ENCODE results near the gene RASD2.
A peak's percentile ranks its signal among the peaks of the same experiment; 100 is the strongest.

RASD2 gene

DNA sequence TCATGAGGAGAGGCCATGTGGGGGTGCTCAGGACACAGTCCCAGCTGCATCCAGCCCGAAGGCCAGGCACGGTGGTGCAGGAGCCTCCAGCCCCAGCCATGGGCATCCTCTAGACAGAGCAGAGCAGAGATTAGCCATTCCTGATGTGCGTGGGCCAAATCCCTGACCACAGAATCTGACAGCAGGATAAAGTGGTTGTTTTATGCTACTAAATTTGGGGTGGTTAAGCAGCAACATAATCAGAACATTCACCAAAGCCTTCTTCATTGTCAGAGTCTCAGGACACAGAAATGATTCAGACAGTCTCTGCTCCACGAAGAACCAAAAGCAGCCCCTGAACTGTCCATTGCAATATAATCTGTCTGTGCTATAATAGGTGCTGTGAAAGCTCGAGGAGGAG, 19.7 kb downstream of the RASD2 start:
- no peak for DNase-seq (ENCODE audit: low spot score)

DNA sequence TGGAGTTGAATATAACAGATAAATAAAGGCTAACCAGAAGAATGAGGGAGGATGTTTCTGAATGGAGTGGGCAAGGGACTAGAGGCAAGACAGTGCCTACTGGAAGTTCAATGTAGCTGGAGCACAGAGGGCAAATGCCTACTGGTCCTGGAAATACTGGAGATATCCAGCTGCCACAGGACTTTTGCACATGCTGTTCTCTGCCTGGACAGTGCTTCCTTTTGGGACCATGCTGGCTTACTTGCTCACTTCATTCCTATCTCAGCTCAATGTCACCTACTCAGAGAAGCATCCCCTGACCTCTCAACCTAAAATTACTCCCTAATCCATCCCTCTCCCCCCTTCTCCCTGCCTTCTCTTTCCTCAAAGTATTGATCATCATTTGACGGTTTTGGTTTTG, 20.2 kb downstream of the RASD2 start:
- DNase-seq (ENCODE audit: low spot score), result no peak

DNA sequence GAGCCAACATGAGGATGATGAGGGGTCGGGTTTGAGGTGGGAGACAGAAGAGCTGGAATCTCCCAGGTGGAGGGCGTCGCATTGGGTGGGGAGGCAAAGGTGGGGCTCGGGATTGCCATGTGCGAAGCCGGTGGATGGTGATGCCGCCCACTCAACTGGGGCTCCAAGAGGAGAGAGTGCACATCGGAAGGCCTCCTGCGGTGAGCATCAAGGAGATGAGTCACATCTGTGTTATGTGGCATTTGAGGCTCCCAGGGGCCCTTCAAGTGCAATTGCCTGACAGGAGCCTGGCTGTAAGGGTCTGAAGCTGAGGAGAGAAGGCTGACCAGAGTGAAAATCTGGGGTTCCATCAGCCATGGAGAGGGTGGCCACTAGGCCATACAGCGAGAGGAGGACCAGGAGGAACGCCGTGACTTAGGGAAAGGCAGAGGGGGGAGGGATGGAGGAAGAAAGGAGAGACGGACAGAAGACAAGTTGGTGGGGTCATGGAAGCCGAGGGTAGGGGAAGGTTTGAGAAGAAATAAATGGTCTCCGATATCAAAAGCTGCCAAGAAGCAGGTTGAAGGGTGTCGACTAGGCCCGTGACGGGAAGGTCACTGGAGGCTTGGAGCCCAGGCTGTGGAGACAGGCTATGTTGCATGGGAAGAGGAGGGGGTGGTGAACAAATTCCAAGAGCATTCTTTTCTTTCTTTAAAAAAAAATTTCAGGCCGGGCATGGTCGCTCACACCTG, 21.3 kb downstream of the RASD2 start:
- DNase-seq (ENCODE audit: low spot score), result peak; percentile 77

DNA sequence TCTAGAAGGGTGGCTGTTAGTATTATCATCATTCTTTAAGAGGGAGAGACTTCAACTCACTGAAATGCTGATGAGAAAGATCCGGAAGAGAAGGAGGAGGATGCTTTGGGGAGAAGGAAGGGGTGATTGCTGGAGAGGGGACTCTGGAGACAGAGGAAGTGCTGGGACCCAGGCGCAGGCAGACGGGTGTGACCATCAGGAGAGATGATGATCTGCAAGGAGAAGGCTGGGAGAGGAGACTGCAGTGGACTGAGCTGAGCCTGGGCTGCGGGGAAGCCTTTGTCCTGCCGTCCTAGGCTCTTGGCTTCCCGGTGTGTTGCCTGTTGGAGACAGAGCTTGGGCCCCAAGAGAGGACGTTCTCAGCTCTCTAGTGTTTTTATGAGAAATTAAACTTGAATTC, 22.6 kb downstream of the RASD2 start:
- no peak for DNase-seq (ENCODE audit: low spot score)

DNA sequence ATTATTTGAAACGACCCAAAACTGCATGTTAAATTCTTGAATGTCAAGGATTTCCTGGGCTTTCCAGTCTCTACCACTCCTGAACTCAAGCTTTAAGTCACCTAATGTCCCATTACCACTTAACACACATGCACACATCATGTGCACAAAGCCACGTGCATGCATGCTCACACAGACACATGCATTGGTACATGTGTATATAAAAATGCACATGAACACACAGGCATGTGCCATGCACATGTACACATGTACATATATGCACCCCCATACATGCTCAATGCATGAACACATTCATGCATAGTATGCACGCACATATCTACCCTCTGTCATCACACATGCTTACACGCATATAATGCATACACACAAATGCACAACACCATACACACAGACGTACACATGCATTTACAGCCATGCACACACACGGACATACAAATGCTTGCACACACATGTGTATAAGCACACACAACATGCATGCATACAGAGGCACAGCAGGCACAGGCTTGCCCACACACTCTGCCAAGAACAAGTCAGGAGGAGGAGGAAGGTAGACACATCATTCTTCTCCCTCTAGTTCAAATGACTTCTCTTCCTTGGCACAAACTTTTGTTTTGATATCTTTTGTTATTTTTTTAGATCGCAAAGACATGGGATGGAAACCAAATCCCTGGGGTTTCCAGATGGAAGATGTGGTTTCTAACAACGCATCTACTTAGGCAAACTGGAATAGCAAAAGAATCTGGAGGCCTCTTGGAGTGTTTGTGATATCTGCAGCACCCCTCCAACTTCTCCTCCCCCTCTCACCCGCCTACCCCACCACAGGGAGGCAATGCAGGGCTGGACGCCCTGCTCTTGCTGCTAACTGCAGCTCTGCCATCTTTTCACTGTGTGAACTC, 24.6 kb downstream of the RASD2 start:
- DNase-seq (ENCODE audit: low spot score), result no peak

DNA sequence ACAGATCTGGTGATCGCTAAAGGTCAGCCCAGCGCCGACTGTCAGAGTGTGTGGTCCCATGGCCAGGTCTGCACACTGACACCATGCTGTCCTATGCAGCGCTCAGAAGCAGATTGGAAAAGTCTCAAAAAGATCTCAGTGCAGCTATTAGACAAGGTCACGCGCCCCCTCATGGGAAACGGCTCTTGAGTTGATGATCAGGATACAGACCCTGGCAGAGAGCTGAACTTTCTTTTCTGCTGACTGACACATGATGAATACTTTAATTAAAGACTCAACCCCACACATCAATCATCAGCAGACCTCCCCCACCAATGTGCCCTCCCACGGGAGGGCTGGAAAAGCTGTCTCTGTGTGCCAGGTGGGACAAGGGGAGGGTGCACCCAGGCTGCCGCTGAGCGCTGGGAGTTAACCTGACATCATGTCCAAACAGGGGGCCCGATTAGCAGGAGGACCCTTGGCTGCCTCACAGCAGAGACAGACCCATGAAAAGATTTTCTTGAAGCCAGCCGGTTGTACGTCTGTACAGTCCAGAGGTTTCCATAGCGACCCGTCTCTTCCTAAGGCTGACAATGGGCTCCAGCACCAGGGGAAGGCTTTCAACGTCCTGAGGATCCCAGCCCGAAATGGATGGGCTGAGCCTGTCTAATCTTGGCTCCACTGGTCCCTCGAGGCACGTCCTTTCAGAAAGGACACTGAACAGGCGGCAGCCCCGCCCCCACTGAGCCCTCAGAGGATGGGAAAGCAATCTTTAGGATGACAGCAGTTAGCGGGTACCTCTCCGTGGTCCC, 26.9 kb downstream of the RASD2 start:
- no peak for DNase-seq (ENCODE audit: low spot score)

DNA sequence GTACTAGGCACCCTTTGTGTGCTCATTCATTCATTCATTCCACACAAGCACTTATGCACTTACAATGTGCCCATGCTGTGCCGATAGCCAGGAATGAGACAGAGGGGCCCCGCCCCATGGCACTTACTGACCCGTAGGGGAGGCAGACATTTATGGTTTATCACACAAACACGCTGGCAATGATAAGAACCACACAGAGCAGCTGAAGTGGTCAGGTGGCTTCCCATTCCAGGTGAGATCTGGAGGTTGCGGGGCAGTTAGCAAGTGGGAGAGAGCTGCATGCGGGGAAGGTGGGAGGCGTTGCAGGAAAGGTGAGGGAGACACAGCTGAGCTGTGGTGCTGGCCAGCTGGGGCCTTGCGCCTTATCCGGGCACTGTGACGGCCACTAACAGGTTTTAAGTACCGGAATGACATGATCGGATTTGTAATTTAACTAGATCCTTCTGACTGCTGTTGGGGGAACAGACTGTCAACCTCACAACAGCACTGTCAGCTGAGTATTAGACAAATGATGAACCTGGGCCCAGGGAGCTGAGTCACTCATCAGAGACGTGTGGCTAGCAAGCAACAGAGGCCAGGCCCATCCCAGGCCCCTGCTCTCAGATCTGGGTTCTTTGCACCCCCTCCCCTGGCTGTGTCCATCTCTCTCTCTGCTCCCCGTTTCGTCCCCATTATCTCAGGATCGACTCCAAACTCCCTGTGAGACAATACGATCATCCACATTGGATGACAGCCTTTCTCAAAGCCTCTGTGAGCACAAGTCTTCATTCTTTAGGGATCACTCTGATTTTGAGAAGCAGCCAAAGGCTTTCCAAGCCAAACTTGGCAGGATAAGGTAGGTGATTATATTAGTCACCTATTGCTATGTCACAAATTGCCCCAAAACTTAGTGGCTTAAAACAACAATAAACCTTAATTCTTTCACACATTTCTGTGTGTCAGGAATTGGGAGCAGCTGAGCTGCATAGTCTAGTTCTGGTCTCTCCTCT, 28.4 kb downstream of the RASD2 start:
- DNase-seq (ENCODE audit: low spot score), result peak; percentile 59

DNA sequence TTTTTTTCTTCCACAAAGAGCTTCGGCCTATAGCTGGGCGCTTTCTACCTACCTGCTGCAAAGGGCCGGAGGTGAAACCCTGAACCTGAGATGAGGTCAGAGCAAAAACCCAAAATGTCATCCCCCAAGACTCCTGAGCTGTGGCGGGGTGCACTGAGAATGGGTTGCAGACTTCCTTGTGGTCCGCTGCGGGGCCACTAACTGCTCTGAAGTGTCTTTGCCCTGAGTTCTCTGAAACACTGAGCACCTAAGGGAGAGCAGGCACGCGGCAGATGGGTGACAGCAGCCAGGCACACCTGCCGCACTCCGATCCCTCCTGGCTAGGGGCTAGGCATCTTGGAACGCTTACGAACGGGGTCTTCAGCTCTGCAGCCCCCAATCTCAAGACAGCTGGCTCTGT, 29.3 kb downstream of the RASD2 start:
- DNase-seq (ENCODE audit: low spot score), result no peak

DNA sequence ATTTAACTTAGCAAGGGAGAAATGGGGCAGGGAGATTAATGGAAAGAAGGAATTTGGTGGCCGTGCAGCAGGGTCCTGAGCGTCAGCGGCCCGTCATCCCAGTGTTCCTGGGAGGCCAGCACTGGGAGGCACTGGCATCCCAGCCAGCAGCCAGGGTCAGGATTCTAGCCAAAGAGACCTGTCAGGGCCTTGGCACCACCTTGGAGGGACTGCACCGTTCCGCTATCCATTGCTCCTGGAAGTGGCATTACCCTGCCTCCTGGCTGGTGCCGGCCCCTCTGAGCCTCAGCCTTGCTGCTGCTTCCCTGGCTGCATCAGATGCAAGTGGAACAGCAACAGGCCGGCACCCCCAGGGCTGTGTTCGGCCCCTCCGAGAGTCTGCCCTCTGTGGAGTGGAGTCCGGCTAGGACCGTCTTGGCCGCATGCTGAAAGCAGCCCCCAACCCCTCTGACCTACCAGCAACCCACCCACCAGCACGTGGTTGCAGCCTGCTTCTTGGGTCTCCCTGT, 30.1 kb downstream of the RASD2 start:
- DNase-seq (ENCODE audit: low spot score), result no peak

DNA sequence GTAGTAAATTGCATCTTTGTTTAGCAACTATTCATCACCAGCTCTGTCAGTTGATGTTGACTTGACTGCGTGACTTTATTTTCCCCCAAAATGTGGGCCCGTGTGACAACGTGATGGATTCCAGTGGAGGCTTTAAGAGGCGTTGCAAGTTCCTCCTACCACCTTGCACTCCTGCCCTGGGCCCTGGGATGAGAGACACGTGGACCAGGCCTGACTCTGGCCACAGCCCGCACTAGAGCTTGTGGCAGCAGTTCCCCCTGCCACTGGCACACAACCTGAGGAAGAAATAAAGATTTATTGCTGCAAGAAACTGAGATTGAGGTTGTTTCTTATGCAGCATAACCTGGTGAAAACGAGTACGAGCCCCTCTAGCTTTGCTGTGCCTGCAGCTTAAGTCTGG, 31.9 kb downstream of the RASD2 start:
- no peak for DNase-seq (ENCODE audit: low spot score)

DNA sequence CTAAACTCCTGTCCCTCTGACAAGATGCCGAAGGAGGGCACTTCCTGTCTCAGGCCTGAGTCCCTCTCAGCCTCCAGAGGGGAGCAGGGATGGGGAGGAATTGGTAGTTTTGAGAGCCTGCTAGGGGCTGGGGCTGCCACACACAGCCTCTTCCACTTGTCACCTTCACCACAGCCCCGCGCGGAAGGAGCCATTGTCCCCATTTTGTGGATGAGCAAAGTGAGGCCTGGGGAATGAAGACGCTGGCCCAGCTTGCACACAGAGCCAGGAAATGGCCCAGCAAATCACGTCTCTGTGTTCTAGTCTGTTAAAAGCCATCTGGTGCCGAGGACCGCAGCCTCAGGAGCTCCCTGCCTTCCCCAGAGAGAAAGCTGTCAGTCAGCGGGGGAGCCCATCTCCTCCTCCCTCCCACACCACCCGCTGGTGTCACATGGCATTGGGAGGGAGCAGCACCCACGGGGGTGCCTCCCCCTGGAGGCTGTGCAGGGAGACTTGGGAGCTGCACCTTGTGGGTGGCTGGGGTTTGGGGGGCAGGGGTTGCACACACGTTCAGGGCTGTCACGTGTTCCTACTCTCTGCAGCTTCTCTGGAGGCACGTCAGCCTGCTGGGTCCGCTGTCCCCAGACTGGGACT, 34.6 kb downstream of the RASD2 start:
- no peak for DNase-seq (ENCODE audit: low spot score)

DNA sequence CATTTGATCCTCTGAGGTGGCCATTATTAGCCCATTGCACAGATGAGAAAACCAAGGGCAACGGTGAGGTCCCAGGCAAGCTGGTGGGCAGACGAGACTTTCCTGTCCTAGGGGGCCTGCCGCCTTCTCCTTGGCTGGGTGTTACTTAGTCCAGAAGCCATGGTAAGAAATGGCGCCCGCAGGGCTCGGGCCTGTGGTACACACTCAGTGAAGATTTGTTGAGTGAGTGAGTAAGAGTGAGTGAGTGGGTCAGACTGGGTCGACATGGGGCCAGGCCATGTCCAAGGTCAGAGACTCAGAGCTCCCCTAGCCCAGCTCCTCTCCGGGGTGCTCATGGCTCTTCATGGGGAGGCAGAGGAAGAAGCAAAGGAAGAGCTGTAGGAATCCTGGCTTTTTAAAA, 36.0 kb downstream of the RASD2 start:
- no peak for DNase-seq (ENCODE audit: low spot score)

DNA sequence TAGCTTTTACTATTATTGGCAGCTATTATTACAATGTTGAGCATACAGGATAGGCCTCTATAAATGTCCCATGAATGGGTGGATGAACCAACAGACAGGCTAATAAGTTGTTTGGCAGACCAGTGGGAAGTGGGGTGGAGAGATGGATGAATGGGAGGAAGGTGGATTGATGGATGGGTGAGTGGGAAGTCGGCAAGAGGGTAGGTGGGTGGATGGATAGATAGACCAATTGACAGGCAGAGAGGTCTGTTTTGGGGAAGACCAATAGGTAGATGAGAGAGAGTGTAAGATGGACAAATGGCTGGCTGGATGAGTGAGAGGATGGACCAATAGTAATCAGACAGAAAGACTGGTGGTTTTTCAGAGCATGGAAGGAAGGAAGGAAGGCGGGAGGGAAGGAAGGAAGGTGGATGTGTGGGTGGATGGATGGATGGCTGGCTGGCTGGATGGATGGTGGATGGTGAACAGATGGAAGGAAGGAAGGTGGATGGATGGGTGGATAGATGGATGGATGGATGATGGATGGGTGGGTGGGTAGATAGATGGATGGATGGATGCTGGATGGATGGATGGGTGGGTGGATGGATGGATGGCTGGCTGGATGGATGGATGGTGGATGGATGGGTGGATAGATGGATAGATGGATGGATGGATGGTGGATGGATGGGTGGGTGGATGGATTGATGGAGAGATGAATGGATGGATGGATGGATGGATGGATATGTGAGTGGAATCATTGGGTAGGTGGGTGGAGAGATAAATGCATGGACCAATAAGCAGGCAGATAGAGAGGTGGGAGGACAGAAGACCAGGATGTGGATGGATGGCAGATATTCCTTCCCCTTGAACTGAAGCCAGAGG, 37.4 kb downstream of the RASD2 start:
- DNase-seq (ENCODE audit: low spot score), result no peak

DNA sequence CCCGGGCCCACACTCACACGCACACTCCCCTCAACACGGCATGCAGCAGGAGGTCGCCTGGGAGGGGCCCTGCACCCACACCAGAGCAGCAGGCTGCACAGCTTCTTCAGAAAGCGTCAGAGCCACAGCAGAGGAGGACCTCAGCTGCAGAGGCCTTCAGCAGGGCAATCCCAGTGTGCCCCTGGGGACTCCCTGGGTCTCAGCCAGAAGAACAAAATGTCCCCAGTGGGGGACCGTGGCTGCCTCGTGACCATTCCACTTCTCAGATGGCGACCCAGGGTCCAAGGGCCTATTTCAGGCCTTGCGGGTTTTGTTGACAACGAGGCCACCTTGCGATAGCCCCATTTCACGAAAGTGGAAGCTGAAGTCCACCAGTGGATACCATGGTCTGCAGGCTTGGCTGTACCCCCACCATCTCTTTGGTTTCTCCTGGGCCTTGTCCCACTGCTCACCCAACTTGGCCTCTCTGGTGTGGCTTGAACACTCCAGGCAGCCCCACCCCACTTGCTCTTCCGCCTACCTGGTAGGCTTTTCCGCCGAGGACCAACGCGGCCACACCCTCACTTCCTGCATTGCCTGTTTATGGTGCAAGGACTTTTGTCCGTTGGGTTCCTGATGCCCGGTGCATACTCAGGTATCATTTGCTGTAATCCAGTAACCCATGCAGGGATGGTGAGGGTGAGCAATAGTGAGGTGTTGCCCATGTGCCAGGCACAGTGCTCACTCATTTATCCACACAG, 38.4 kb downstream of the RASD2 start:
- DNase-seq (ENCODE audit: low spot score), result no peak

DNA sequence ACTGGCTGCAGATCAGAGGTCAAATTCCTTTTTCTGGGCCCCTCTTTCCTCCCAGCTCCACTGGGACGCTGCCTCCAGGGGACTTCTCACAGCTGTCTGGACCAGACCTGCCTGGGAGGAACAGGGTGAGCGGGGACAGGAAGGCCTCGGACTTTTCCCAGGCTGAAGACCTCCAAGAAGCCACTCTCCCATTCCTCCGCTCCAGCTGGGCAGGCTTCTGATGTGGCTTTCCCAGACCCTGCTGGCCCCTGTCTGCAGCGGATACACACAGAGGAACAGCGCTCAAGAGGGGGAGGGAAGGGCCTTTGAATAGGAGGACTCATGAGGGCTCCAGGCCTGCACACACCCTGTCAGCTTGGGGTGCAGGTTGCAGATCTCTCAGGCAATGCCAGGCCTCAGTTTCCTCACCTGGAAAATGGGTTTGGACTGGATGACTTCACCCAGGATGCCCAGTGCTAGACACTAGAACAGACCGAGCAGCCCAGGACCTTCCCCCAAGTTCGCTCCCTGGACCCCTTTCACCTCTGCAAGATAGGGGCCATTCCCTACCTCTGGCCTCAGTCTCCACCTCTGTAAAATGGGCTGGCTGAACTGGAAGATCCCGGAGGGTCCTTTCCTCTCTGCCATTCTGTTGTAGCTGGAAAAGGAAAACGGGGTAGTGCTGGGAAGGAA, 39.9 kb downstream of the RASD2 start:
- no peak for DNase-seq (ENCODE audit: low spot score)

DNA sequence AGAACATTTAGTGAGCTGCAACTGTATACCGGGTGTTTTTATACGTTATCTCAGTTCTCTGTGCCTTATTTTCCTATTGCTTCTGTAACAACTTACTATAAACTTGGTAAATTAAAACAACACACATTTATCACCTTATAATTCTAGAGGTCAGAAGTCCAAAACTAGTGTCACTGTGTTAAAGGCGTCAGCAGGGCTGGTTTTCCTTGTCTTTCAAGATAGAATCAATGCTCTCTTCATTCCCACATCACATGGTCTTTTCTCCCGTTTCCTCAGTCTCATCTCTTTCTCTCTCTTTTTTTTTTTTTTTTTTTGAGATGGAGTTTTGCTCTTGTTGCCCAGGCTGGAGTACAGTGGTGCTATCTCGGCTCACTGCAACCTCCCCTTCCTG, 40.4 kb downstream of the RASD2 start:
- DNase-seq (ENCODE audit: low spot score), result no peak

DNA sequence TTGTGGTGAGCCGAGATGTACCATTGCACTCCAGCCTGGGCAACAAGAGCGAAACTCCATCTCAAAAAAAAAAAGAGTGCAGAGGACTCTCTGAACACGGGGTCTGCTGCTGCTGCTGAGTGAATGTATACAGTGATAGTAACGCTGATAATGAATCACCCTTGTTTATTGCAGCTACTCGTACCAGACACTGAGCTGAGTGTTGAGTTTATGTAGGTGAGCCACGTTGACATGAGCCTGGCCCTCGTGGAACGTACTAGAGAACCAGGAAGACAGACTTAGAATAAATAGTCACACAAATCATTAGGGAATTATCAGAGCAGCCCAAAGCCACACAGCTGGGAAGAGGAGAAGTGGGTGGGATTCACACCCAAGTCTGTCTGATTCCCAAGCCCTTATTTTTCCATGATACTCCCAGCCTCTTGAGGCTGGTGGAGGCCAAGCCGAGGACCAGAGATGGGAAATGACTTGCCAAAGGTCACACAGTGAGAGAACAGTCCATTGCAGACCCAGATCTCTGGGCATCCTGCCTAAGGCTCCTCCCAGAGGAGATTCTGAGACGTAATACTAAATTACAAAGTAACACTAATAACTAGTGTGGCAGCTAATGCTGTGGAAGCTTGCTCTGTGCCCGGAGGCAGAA, 41.7 kb downstream of the RASD2 start:
- DNase-seq (ENCODE audit: low spot score), result no peak
